ENCODE data around the gene NT5C3A.
A peak's percentile ranks its signal among the peaks of the same experiment; 100 is the strongest.

The NT5C3A gene

DNA sequence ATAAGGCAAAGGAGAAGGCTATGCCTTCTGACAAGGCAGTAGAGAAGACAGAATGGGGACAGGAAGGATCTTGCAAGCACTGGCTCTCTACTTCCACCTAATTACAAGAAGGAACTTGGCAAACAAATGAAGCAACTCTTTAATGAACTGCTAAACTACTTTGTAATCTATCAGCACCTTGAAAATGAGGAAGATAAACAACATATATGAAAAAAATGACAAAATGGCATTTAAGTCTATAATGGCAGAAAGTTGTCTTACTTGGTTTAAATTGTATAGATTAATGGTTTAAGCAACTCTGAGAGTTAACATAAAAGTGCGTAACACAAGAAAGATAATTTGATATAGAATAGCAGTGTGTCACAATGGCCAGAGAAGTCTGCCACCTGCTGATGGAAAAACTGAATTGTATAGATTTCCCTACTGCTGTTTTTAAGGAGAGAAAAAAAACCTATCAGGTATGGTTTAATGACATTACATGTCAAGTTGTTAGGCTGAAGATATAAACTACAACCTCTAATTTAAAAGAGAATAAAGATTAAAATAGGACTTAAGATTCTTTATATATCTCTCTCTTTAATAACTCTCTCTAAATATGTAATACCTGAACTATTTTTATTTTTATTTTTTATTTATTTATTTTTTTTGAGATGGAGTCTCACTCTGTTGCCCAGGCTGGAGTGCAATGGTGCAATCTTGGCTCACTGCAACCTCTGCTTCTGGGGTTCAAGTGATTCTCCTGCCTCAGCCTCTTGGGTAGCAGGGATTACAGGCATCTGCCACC lies 11.8 kb downstream of the NT5C3A start:
- TF ChIP-seq, protein P1, sequence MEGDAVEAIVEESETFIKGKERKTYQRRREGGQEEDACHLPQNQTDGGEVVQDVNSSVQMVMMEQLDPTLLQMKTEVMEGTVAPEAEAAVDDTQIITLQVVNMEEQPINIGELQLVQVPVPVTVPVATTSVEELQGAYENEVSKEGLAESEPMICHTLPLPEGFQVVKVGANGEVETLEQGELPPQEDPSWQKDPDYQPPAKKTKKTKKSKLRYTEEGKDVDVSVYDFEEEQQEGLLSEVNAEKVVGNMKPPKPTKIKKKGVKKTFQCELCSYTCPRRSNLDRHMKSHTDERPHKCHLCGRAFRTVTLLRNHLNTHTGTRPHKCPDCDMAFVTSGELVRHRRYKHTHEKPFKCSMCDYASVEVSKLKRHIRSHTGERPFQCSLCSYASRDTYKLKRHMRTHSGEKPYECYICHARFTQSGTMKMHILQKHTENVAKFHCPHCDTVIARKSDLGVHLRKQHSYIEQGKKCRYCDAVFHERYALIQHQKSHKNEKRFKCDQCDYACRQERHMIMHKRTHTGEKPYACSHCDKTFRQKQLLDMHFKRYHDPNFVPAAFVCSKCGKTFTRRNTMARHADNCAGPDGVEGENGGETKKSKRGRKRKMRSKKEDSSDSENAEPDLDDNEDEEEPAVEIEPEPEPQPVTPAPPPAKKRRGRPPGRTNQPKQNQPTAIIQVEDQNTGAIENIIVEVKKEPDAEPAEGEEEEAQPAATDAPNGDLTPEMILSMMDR (IDR thresholded peaks at IDR 0.05; ENCODE audit: low read depth, low read length), result peak; percentile 60
- no peak for DNase-seq (ENCODE audit: extremely low read depth, low read depth)

DNA sequence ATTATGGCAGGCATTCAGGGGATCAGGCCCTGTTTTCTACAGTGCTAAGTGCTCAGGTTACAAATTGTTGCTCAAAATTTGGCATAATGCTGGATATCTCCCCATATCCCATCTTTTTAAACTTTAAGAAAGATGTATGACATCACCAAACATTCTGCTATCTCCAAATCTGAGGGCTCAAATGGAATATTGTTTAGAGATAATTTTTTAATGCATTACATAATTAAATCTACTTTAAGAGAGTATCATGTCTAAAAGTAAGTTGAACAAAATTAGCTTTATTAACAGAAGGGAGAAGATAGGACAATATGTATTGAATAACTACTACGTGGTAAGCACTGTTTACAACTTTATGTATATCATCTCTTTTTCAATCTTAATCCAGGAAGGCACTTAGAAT lies 13.9 kb downstream of the NT5C3A start:
- DNase-seq (ENCODE audit: extremely low read depth, low read depth), result no peak
- TF ChIP-seq, protein P1 (IDR thresholded peaks at IDR 0.05; ENCODE audit: low read depth, low read length), result no peak

DNA sequence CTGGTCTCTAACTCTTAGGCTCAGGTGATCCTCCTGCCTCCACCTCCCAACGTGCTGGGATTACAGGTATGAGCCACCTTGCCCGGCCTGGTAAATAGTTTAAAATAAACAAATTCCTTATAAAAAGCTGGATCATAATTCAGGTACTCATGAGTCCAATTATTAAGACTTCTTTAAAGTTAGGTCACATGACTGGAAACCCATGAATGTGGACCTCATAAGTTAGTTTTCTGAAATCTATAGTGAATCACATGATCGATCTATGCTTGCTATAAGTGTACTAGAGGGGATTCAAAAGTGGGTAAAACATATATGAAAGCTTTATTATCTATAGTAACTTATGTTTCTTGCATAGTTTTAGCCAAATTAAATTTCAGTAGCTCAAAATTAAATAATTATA lies 14.3 kb downstream of the NT5C3A start:
- TF ChIP-seq, protein P1 (IDR thresholded peaks at IDR 0.05; ENCODE audit: low read depth, low read length), result no peak
- no peak for DNase-seq (ENCODE audit: extremely low read depth, low read depth)

DNA sequence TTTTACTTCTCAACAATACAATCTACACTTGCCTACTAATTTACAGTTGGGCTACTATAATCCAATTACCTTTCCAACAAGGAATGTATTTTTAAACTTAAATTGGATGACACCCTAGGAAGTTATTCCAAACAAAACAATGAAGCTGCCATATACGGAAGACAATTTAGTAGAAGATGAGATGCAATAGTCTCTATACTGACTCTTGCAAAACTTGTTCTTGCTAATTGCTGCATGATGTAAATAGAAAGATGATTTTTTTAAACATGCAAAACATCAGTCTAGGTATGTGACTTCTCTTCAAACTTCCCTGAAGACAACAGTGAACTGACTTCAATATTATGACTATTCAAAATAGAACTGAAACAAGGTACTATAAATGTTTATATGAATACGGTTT lies 17.6 kb downstream of the NT5C3A start:
- DNase-seq (ENCODE audit: extremely low read depth, low read depth), result no peak
- TF ChIP-seq, protein P1 (IDR thresholded peaks at IDR 0.05; ENCODE audit: low read depth, low read length), result no peak

DNA sequence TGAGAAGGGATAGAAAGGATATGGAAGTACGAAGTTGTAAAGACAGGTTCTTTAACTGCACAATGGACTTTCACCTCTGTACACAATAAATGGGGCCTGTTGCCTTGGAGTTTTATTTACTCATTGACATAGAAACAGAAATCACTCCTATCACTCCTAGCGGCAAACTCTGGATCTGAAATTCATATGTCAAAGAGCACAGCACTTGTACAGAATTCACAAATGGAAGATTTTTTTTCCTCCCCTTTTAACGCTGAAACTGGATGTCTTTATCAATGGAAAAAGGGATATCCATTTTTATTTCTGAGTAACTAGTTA lies 18.2 kb downstream of the NT5C3A start:
- TF ChIP-seq, protein P1 (IDR thresholded peaks at IDR 0.05; ENCODE audit: low read depth, low read length), result no peak
- DNase-seq (ENCODE audit: extremely low read depth, low read depth), result no peak

DNA sequence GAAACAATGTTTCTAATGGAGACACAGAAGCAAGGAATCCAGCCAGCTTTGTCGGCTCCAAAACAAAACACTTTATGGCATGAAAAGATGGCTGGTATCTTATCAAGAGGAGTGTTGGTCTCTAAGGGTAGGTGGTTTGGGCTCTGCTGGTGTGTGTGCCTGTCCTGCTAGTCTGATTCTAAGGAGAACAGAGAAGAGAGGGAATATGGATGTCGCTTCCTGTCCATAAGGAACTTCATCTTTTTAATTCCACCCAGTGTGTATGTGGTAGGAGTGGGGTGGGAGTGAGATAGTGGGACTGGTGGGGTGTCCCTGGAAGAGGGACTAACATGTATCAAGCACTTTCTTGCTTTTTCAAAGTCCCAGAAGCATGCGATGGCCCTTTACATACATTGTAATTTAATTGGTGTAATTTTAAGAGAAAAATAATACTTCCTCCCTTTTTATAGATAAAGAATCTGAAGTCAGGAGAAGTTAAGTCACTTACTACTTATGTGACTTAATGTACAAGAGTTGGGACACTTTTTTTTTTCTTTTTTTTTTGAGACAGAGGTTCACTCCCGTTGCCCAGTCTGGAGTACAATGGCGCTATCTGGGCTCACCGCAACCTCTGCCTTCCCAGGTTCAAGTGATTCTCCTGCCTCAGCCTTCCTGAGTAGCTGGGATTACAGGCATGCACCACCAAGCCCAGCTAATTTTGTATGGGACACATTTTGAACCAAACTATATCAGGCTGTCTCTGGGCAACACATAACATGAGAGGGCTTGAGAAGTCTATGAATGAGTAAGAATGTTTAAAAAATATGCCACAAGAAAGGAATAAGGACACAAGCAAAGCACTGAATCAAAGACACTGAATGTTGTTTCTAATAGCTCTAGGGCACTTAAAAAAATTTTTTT lies 18.8 kb downstream of the NT5C3A start:
- TF ChIP-seq, protein P1 (IDR thresholded peaks at IDR 0.05; ENCODE audit: low read depth, low read length), result no peak
- DNase-seq (ENCODE audit: extremely low read depth, low read depth), result no peak

Measured in AG09319 (cell line).